HG03575 (cell line): Measurements from ENCODE around the gene ZNF446.
"Not testable (repeated sequence)": the region's sequence is repeated elsewhere in the genome, so short reads cannot be mapped to it uniquely, and the experiment has no call there.

Experiments
- ATAC-seq: cut with Tn5 transposase; IDR thresholded peaks from one replicate; pipeline ENCODE4 v1.9.1; 2021; ENCODE audit not compliant: unreplicated experiment, insufficient number of reproducible peaks, low FRiP score; ENCODE audit errors: extremely low read depth

ZNF446 gene

DNA sequence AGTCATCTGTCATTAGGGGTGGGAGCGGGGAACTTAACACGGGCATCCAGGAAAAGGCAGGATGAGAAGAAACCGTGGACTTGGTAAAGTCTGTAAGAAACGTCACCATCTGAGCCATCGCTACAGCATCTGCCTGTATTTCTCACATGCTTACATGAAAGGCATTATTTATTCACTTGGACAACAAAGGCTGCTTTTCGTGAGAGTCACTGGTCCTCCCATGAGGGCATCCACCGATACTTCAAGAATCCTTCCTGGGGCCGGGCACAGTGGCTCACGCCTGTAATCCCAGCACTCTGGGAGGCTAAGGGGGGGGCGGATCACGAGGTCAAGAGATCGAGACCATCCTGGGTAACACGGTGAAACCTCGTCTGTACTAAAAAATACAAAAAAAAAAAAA lies 16.1 kb downstream of the ZNF446 start:
- no peak for ATAC-seq

DNA sequence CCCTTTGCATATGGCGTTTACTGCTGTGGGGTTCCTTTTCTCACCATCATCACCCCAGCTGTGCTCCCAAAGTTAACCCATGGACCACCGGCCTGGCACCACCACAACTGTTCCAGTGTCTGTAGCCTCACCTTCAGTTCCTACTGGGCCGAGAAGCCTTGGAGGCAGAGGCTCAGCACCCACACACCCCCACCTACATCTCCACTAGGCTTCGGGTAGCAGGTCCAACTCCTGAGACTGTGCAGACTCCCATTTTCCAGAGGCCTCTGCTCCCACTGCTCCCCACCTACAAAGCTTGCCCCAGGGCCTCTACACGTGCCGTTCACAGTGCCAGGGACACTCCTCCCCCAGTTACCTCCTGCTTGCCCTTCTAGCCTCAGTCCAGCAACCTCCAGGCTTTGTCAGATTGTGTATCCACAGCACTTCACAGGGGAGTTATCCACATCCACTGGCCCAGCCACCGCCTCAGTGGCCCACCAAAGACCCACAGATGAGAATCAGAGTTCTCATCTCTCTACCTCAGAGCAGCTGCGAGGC lies 21.6 kb downstream of the ZNF446 start:
- ATAC-seq: no peak

DNA sequence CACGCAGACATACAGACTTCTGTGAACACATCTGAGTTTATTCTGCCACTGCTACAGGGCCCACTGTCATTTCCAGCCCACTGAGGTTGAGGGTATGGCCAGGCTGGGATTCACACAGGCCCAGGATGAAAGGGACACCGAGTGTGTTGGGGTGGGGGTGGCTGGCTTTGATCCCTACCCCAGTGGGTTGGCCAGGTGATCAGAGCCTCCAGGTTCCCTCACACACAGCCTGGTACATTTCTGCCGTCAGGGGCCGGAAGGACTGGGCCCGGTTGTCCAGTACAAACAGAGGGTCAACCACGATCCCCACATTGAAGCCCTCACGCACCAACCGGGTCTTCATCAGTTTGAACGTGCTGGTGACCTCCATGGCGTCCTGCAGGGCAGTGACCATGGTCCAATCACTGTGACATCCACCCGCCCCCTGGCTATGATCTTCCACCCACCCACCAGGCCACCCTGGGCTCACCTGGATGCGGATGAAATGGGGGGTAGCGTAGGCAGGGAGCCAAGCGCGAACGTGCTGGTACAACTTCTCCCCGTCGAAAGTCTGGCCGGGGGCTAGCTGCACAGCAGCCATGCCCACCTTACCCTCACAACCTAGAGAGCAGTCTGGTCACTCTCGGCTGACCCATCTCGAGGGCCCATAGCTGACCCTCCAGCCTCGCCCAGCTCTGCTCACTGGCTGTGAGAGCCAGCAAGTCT lies 22.3 kb downstream of the ZNF446 start:
- ATAC-seq: no peak

DNA sequence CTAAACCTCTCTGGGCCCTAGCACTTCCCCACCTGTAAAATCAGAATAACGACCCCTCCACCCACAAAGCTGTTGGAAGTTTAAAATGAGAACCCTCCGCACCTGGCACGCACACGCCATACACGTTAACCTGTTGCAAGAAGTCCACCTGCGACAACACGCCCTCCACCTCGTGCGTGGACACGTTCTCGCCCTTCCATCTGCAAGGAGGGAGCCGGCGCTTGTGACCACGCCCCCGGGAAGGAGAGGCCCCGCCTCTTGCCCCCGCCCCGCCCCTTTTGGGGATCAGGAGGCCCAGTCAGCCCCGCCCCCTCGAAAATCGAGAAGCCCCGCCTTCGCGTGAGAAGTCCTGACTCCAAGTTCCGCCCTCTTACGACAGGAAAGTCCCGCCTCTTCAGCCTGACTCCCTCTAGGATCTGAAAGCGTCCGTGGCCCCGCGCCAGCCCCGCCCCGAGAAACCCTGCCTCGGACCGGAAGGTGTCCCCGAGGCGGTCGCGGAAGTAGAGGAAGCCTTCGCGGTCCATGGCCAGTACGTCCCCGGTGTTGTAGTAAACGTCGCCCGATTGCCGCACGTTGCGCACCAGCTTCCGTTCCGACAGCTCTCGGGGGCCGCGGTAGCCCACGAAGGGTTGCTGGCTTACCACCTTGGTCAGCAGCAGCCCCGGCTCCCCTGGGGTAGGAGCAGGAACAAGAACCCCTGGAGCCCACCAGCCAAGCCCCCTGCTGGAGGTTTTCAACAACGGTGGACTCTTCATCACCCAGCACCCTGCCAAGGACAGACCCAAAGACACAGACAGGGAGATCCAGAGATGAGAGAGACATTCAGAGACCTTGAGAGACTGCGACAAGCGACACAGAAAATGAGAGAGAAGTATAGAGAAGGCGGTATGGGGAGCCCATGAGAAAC lies 23.1 kb downstream of the ZNF446 start:
- ATAC-seq: no peak

DNA sequence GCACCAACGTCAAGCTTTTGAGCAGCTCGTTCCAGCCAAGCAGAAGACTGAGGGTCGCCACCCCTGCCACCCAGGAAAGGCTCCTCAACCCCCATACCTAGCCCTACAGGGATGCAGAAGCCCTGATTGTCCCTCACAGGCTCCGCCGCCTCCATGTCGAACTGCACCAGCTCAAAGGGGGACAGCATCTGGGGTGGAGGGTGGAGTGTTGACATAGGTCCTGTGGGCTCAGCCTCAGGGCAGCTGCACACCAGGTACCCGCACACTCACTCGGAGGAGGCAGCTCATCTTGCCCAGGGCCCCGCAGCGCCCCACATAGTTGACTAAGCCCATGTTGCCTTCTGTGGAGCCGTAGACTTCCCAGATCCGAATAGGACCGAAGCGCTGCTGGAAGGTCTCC lies 24.1 kb downstream of the ZNF446 start:
- ATAC-seq: no peak

DNA sequence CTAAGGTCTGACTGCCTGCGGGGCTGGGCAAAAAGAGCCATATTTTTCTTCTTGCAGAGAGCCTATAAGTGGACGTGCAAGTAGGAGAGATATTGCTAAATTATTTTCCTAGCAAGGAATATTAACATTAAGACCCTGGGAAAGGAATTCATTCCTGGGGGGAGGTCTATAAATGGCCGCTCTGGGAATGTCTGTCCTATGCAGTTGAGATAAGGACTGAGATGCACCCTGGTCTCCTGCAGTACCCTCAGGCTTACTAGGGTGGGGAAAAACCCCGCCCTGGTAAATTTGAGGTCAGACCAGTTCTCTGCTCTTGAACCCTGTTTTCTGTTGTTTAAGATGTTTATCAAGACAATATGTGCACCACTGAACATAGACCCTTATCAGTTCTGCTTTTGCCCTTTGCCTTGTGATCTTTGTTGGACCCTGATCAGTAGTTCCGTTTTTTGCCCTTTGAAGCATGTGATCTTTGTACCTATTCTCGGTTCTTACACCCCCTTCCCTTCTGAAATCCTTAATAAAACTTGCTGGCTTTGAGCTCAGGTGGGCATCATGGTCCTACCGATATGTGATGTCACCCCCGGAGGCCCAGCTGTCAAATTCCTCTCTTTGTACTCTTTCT lies 31.6 kb downstream of the ZNF446 start:
- ATAC-seq: not testable (repeated sequence)

DNA sequence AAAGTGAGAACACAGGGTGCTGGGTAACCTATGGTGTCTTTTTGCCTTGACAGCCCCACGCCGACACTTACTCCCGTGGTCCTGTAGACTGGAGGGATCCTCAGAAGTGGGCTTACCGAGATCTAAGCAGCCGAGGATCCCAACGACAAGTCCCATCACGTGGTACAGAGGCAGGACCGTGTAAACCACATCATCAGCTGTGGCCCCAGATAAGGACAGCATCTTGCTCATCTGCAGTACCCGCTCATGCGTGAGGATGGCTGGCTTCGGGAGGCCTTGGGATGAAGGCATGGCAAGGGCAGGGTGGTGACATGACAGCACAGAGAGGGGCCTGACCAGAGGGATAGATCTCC lies 33.6 kb downstream of the ZNF446 start:
- no peak for ATAC-seq

DNA sequence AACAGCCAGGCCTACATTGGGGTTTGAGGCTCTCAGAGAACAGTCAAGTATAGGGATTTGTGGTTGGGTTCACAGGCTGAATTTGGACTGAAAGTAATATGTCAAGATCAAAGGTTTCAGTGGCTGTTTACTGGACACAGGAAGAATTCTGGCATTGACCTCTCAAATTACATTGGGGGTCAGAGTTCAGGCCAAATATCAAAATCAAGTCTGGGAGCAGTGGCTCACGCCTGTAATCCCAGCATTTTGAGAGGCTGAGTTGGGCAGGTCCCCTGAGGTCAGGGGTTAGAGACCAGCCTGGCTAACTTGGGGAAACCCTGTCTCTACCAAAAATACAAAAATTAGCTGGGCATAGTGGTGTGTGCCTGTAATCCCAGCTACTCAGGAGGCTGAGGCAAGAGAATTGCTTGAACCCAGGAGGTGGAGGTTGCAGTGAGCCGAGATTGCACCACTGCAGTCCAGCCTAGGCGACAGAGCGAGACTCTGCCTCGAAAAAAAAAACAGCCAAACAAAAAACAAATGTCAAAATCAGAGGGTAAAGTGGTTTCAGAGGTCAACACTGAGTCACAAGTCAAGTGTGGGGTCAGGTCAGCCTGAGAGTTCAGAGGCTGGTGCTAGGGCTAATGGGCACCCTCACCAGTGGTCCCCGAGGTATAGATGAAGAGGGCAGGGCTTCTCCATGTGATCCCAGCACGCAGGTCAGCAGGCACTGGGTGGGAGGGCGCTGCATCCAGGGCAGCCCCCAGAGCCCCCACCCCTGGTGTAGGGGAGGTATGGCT lies 34.1 kb downstream of the ZNF446 start:
- ATAC-seq: no peak

DNA sequence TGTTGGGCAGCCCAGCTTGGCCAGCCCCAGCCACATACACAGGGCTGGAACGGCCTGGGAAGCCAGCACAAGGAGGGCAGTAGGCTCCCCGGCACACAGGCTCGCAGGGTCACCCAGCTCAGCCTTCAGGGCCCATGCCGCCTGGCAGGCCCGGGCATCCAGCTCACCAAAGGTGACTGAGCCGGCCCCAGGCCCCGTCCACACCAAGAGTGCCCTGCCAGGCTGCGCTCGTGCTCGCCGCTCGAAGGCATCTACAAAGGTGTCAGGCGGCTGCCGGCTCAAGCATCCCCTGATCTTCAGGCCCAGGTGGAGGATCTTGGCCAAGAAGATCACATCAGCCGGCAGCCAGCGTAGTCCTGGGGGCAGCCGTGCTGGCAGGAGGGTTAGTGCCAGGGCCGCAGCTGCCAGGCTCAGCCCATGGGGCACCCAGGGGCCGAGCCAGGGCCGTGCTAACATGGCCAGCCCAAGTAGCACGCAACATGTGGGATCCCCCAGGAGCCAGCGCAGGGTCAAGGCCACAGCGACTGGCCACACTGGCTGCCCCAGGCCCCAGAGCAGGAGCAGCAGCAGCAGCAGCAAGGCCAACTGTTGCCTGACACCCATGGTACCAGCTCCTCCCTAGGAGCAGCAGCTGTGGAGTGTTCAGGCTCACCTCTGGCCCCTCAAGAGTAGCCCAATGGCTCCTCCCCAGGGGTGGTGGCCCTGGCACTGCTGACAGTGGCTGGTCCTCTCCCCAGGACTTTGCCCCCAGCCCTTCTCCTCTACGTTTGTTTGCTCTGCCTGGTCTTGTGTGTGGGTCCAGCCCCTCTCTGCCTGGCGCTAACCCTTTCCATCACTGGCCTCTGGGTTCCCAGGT lies 35.4 kb downstream of the ZNF446 start, which contains the start of gene SLC27A5:
SLC27A5 (minus strand) TSS at position 640 of the 856 bp plus-strand sequence; CDS start at position 603, 37 bp downstream.
- no peak for ATAC-seq

DNA sequence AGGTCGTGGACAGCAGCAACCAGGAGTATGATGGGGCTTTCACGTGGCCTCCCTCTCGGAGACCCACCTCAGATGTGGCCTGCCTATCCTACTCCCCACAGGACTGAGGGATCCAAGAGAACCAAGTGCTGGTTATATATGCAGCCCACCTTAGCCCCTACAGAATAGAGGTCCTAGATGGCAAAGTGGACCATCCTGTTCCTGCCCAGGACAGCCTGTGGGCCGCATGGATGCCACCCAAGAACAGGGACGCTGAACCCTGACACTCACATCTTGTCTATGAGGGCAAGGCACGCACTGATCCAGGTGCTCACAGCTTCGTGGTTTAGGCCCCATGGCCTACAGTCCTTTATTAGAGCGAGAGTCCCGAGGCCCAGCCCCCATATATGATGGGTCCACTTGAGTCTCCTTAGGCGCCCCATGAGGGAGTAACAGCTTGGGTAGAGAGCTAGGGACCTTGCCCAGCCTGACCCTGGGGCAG lies 37.1 kb downstream of the ZNF446 start:
- ATAC-seq: no peak

DNA sequence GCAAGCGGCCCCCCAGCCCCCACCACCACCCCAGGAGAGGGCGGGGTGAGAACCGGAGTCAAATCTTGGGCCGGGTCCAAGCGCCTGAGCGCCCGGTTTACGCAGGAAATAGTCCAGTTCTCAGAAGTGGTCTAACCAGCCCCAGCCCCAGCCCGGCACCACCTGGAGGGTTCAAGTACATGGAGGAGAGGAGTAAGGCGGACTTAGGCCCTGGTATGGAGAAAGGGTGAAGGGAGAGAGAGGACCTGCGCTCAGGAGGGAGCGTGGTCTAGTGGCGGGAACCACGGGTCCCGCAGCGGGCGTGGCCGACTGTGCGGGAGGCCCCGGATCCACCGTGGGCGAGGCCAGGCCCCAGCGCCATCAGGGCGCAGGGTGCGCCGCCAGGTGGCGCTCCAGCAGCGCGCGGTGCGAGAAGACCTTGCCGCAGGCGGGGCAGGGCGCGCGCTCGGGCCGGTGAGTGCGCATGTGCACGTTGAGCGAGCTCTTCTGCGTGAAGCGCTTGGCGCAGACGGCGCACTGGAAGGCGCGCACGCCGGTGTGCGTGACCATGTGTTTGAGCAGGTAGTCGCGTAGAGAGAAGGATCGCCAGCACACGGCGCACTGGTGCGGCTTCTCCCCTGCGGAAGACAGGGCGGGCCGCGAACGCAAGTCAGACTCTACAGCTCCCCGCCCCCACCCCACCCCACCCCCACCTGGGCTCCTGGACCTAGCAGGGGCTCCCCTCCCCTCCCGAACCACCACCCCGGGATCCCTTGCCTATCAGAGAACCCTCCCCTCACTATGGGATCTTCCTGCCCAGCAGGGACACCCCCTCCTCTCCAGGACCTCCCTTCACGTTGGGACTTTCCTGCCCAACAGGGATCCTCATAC lies 37.8 kb downstream of the ZNF446 start:
- ATAC-seq: no peak

DNA sequence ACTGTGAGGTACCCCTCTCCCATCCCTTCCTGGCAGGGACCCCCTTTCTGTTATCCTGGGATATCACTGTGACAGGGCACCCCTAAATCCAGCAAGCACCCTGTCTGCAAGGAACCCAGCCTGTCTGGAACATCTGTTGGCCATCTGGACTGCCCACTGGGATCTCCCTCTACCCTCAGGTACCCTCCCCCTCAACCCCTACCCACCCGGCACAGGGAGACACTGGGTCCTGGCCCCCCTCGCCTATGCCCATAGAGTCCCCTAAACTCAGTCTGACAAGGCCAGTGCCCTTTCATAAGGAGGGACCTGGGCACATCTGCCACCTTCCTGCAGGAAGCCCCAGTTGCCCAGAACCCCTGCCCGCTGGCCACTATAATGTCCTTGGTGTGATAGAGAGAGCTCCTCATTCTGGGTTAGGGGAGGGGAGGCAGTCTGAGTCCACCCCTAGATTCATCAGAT lies 38.4 kb downstream of the ZNF446 start:
- no peak for ATAC-seq

DNA sequence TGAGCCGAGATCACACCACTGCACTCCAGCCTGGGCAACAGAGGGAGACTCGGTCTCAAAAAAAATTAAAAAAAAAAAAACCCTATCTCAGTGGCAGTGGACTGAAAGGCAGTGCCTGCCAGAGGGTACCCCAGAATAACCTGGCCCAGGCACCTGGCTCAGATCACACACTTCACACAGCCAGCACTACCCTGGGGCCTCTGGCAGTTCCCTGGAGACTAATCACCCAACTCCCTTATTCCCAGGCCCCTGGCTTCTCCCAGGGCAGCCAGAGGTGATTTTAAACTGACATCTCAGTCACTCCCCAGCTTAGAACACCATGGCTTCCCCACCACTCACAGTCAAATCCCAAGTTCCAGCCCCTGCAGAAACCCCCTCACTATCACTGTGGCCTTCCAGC lies 39.1 kb downstream of the ZNF446 start:
- no peak for ATAC-seq

DNA sequence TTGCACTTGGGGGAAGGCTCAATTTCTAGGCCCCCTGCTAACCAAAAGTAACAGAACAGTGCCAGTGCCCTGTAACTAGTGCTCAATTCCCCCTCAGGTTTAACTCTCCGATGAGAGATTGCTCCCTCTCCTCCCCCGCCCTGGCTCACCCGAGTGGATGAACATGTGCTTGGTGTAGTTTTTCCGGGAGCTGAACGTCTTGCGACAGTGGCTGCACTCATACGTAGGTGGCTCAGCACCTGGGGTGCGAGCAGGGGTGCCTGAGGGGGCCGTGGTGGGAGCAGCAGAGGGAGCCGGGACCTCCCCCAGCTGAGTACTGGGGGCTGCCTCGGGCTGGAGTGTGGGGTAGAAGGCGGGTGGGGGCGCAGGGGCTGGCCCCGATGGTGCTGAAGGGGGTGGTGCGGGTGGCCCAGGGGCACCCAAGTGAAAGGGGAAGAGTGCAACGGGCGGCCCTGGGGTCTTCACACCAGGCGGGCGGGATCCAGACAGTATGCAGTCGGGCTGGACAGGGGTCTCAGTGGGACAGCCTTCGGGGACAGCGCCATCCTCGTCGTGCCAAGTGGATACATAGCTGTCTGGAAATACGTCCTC lies 40.2 kb downstream of the ZNF446 start:
- no peak for ATAC-seq

DNA sequence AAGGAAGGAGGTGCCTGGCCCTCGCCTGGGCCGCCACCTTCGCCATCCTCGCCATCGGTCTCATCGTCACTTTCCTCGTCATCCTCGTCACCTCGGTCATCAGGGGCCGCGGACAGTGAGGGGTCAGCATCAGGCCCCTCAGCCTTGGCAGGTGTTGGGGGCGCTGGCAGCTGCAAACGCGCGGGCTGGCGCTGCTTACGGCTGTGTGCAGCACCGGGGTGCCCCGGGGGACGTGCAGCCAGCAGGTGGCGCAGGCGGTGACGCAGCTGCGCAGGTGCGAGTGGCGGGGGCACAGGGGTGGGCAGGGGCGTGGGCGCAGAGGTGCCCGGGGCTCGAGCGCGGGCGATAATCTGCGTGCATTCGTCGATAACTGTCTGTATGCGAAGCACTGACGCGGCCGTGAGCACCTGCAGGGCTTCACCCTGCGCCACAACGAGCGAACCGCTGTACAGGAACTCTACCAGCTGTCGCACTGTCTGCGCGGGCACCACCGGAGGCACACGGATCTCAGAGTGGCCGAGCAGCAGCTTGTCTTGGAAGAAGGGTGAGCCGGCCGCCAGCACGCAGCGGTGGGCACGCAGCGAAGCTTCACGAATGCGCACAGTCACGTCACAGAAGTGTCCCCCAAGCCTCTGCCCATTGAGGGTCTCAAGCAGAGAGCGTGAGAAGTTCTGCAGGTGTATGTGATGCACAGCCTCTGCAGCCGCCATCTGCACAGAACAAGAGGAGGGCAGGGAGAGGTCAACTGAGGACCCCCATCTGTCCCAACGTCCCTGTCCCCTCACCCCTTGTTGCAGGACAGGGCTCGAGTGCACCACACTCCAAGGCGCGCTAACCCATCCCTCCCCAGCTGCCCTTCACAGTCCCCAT lies 41.0 kb downstream of the ZNF446 start:
- ATAC-seq: no peak
